HEK293 (cell line): ENCODE measurements around the gene RNPS1.

Experiments used
- CTCF ChIA-PET: fragments of 350-600 bp; formaldehyde crosslinking; extraction: SDS; loops from one replicate; lab custom pipeline; 2021; ENCODE audit warnings: antibody characterized with exemption; lab: Yijun Ruan, JAX
- POLR2A ChIA-PET: fragments of 300-600 bp; formaldehyde crosslinking; extraction: SDS; loops from one replicate; lab custom pipeline; 2020; ENCODE audit warnings: antibody characterized with exemption, inconsistent platforms; lab: Yijun Ruan, JAX
- H3K27ac ChIP-seq: fragments of 200-500 bp; sonication (Bioruptor generic); 2 replicates; pipeline ENCODE4 v1.5.1; 2014; ENCODE audit warnings: low read depth, low read length, control low read depth, inconsistent platforms; ENCODE audit errors: extremely low read depth
- H3K36me3 ChIP-seq, 2 experiments: fragments of 200-500 bp in 1 of 2; sonication (Bioruptor generic) in 1 of 2; 1 replicate in 1 of 2; 2 replicates in 1 of 2; pipeline ENCODE4 v1.5.1; 2014 to 2017; ENCODE audit warnings: inconsistent platforms in 2 of 2, low read length in 2 of 2; ENCODE audit not compliant: control insufficient read depth in 2 of 2, insufficient read depth in 1 of 2
- H3K4me1 ChIP-seq: fragments of 200-500 bp; sonication (Bioruptor generic); 2 replicates; pipeline ENCODE4 v1.5.1; 2014; ENCODE audit warnings: mild to moderate bottlenecking, low read length, inconsistent platforms; ENCODE audit not compliant: control insufficient read depth, insufficient read depth
- H3K4me3 ChIP-seq: 2 replicates; pipeline ENCODE4 v1.5.1; 2011; ENCODE audit warnings: low read depth, mild to moderate bottlenecking, control low read depth, low read length, moderate library complexity
- H3K9me3 ChIP-seq: fragments of 200-500 bp; sonication (Bioruptor generic); 2 replicates; pipeline ENCODE4 v1.5.1; 2014; ENCODE audit warnings: low read depth, low read length, inconsistent platforms; ENCODE audit not compliant: control insufficient read depth, insufficient read depth
- CTCF ChIP-seq: fragments of 450-650 bp; formaldehyde crosslinking; IDR thresholded peaks from 2 replicates; pipeline ENCODE4 v1.5.1; 2016; ENCODE audit warnings: missing biosample characterization, missing genetic modification characterization
- MZF1 ChIP-seq: fragments of 450-650 bp; formaldehyde crosslinking; IDR thresholded peaks from 2 replicates; pipeline ENCODE4 v1.5.1; 2017; ENCODE audit warnings: missing biosample characterization, missing genetic modification characterization, borderline replicate concordance
- PATZ1 ChIP-seq: fragments of 450-650 bp; formaldehyde crosslinking; IDR thresholded peaks from 2 replicates; pipeline ENCODE4 v1.5.1; 2016; ENCODE audit warnings: missing biosample characterization, missing genetic modification characterization
- SCRT1 ChIP-seq: fragments of 450-650 bp; formaldehyde crosslinking; IDR thresholded peaks from 2 replicates; pipeline ENCODE4 v1.5.1; 2016; ENCODE audit warnings: missing biosample characterization, missing genetic modification characterization, borderline replicate concordance
- SCRT2 ChIP-seq: fragments of 450-650 bp; formaldehyde crosslinking; IDR thresholded peaks from 2 replicates; pipeline ENCODE4 v1.5.1; 2016; ENCODE audit warnings: missing biosample characterization, missing genetic modification characterization
- YY2 ChIP-seq: fragments of 450-650 bp; formaldehyde crosslinking; IDR thresholded peaks from 2 replicates; pipeline ENCODE4 v1.5.1; 2016; ENCODE audit warnings: missing biosample characterization, missing genetic modification characterization
- ZNF266 ChIP-seq: fragments of 450-650 bp; formaldehyde crosslinking; IDR thresholded peaks from 2 replicates; pipeline ENCODE4 v1.5.1; 2016; ENCODE audit warnings: missing biosample characterization, missing genetic modification characterization, low read depth
- ZNF292 ChIP-seq: fragments of 450-650 bp; formaldehyde crosslinking; IDR thresholded peaks from 2 replicates; pipeline ENCODE4 v1.5.1; 2016; ENCODE audit warnings: low read depth, missing biosample characterization, missing genetic modification characterization, borderline replicate concordance
- ZNF398 ChIP-seq: fragments of 450-650 bp; formaldehyde crosslinking; IDR thresholded peaks from 2 replicates; pipeline ENCODE4 v1.5.1; 2017; ENCODE audit warnings: missing biosample characterization, missing genetic modification characterization
- ZNF488 ChIP-seq: fragments of 450-650 bp; formaldehyde crosslinking; IDR thresholded peaks from 2 replicates; pipeline ENCODE4 v1.5.1; 2016; ENCODE audit warnings: missing biosample characterization, missing genetic modification characterization
- ZNF501 ChIP-seq: fragments of 450-650 bp; formaldehyde crosslinking; IDR thresholded peaks from 2 replicates; pipeline ENCODE4 v1.5.1; 2016; ENCODE audit warnings: missing biosample characterization, missing genetic modification characterization
- ZNF561 ChIP-seq: fragments of 450-650 bp; IDR thresholded peaks from 2 replicates; pipeline ENCODE4 v1.5.1; 2018; ENCODE audit warnings: missing biosample characterization, missing genetic modification characterization, borderline replicate concordance
- ZNF654 ChIP-seq: fragments of 450-650 bp; formaldehyde crosslinking; IDR thresholded peaks from 2 replicates; pipeline ENCODE4 v1.5.1; 2016; ENCODE audit warnings: low read depth, missing biosample characterization, missing genetic modification characterization

RNPS1 gene

GRCh38 chr16:2296661-2297505 lies 29.0 kb upstream of the RNPS1 start:
- Histone ChIP-seq H3K27ac (no peak overlapping the region), H3K4me1 (no peaks in the 10 kb centered on the region), H3K36me3 (peaks cover 0 to 23% of the 10 kb centered on the region in 2 experiments; a peak in 2 of 3 replicates), H3K4me3 (no peak overlapping the region), H3K9me3 (no peaks in the 10 kb centered on the region)
- CTCF ChIA-PET: interaction anchor here (0.5 to 0.8 kb wide), 5 partner anchors 19 to 522 kb away, joined by 3 to 4 read pairs (median 3); no protein-coding TSS in a partner anchor
- POLR2A ChIA-PET: no interaction called here
- TF ChIP-seq ZNF266 (tag by site-specific recombination) (no peak), YY2 (tag by site-specific recombination) (0 out of 2 replicates have a peak, but pooled peaks have one; percentile 44), PATZ1 (tag by site-specific recombination) (0 out of 2 replicates have a peak, but pooled peaks have one; percentile 22), CTCF (tag by site-specific recombination) (peak; percentile 42; the same call in 1 of the 2 replicates), ZNF654 (tag by site-specific recombination) (peak; percentile 50), ZNF561 (no peak)

GRCh38 chr16:2295056-2295798 lies 27.3 kb upstream of the RNPS1 start:
- CTCF ChIA-PET: interaction anchor here (0.6 to 1.0 kb wide), 4 partner anchors 25 to 206 kb away, joined by 3 to 5 read pairs (median 4); no protein-coding TSS in a partner anchor
- no peak for TF ChIP-seq ZNF501 (tag by site-specific recombination)

GRCh38 chr16:2292221-2292620 lies 24.3 kb upstream of the RNPS1 start:
- TF ChIP-seq SCRT2 (tag by site-specific recombination): peak; percentile 78
- TF ChIP-seq SCRT1 (tag by site-specific recombination): peak; percentile 79
- no peak for TF ChIP-seq ZNF292
- Histone ChIP-seq H3K36me3 (peaks cover 2 to 35% of the 10 kb centered on the region in 2 experiments; a peak in 2 of 3 replicates), H3K9me3 (no peaks in the 10 kb centered on the region), H3K4me3 (no peak overlapping the region), H3K4me1 (no peaks in the 10 kb centered on the region), H3K27ac (no peak overlapping the region)
- CTCF ChIA-PET: interaction anchor here (1.2 kb wide), 1 partner anchor 209 kb away, joined by 3 read pairs; no protein-coding TSS in a partner anchor
- POLR2A ChIA-PET: no interaction called here

More at GRCh38 chr16:2295056-2295798, 27.3 kb upstream of the RNPS1 start:
- no peak overlapping the region for H3K27ac ChIP-seq
- POLR2A ChIA-PET: interaction anchor here (0.7 kb wide), 1 partner anchor 21 kb away, joined by 5 read pairs; no protein-coding TSS in a partner anchor
- peaks cover 0 to 26% of the 10 kb centered on the region in 2 experiments; a peak in 2 of 3 replicates for H3K36me3 ChIP-seq
- H3K4me3 ChIP-seq: no peak overlapping the region
- H3K4me1 ChIP-seq: no peaks in the 10 kb centered on the region
- no peaks in the 10 kb centered on the region for H3K9me3 ChIP-seq

GRCh38 chr16:2289282-2289681 lies 21.4 kb upstream of the RNPS1 start:
- no peaks in the 10 kb centered on the region for H3K9me3 ChIP-seq
- TF ChIP-seq MZF1 (tag by site-specific recombination) (no peak), ZNF398 (tag by site-specific recombination) (no peak), ZNF488 (tag by site-specific recombination) (no peak), ZNF561 (no peak), SCRT1 (tag by site-specific recombination) (no peak)

More at GRCh38 chr16:2289282-2289681, 21.4 kb upstream of the RNPS1 start:
- ChIA-PET CTCF (interaction anchor here (1.0 kb wide), 1 partner anchor 8 kb away, joined by 3 read pairs; no protein-coding TSS in a partner anchor), POLR2A (no interaction called here)
- Histone ChIP-seq H3K36me3 (peaks cover 3 to 28% of the 10 kb centered on the region in 2 experiments; a peak in 2 of 3 replicates), H3K4me1 (no peaks in the 10 kb centered on the region), H3K4me3 (no peak overlapping the region), H3K27ac (no peak overlapping the region)
